ENCODE results near the gene ZNF236. TPM values are rescaled to one million over a fixed set of nuclear protein-coding genes. Genes with fewer than 3 reads are reported as not detected.

Gene ZNF236
- total RNA-seq, 1 experiment from 2014 or later, result 14.9 TPM

DNA sequence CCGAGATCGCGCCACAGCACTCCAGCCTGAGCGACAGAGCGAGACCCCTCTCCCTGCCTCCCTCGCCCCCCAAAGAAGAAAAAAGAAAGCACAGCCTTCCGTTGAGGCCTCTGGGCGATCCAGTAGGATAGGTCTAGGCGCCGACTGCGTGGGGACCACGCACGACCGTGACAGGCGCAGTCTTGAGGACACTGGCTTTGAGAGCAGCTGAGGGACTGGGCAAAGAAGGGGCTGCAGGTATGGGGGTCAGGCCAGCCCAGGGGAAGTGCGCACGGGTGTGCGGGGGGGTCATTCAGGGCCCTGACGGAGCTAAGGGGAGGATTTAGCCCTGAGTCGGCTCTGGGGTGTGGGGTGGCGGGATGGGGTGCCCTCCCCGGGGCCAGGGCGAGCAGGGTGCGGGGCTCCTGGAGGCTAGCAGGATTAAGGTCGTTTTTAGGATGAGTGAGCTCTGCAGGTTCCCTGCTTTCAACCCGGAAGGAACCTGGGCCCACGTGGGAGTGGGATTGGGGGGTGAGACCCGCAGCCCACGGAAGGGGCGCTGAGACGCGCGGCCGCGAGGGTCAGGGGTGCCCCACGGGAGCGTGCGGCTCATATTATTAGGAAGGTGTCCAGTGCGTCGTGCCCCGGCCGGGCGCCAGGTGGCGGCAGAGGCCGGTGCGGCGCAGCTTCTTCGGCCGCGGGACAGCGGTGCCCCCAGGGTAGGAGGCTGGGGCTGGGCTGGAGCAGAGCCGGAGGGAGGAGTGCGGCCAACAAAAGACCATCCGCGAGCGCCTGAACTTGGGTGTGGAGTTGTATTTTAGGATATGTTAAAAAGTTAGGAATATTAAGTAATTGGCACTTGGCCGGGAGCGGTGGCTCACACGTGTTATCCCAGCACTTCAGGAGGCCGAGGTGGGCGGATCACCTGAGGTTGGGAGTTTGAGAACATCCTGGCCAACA lies 20.5 kb upstream of the ZNF236 start:
- no peaks in the 10 kb centered on the region for H3K9me3 ChIP-seq
- Mint-ChIP-seq H3K4me3 (ENCODE audit: unreplicated experiment) (peak overlapping the region; percentile 66), H3K27ac (ENCODE audit: unreplicated experiment) (no peak overlapping the region), H3K9me3 (ENCODE audit: unreplicated experiment) (peaks cover 10% of the 10 kb centered on the region), H3K36me3 (ENCODE audit: insufficient read depth, unreplicated experiment) (no peaks in the 10 kb centered on the region), H3K4me1 (ENCODE audit: low read depth, unreplicated experiment) (peaks cover 5% of the 10 kb centered on the region), H3K27me3 (ENCODE audit: insufficient read depth, unreplicated experiment) (no peaks in the 10 kb centered on the region)
- no peaks in the 10 kb centered on the region for H3K36me3 ChIP-seq (ENCODE audit: control insufficient read depth, insufficient read depth, low read length)
- H3K4me1 ChIP-seq, result no peaks in the 10 kb centered on the region
- CTCF ChIA-PET, result interaction anchor here (0.6 to 1.6 kb wide), 5 partner anchors 14 to 299 kb away, joined by 3 to 5 read pairs (median 4); no protein-coding TSS in a partner anchor
- POLR2A ChIA-PET, result no interaction called here
- intact Hi-C loops (cut with micrococcal nuclease; ENCODE audit: unreplicated experiment), result loop anchor here (1.0 to 2.0 kb wide), 5 partner anchors 47 to 253 kb away; no protein-coding TSS in a partner anchor
- BruUV-seq (replicated peaks), result no TSS peak
- H3K4me3 ChIP-seq (ENCODE audit: low read depth, low read length), result peak overlapping the region; percentile 40
- TF ChIP-seq, protein P1, sequence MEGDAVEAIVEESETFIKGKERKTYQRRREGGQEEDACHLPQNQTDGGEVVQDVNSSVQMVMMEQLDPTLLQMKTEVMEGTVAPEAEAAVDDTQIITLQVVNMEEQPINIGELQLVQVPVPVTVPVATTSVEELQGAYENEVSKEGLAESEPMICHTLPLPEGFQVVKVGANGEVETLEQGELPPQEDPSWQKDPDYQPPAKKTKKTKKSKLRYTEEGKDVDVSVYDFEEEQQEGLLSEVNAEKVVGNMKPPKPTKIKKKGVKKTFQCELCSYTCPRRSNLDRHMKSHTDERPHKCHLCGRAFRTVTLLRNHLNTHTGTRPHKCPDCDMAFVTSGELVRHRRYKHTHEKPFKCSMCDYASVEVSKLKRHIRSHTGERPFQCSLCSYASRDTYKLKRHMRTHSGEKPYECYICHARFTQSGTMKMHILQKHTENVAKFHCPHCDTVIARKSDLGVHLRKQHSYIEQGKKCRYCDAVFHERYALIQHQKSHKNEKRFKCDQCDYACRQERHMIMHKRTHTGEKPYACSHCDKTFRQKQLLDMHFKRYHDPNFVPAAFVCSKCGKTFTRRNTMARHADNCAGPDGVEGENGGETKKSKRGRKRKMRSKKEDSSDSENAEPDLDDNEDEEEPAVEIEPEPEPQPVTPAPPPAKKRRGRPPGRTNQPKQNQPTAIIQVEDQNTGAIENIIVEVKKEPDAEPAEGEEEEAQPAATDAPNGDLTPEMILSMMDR (IDR thresholded peaks at IDR 0.05; ENCODE audit: insufficient read depth in 1 of 2, low read depth in 1 of 2, low read length in 1 of 2, severe bottlenecking in 1 of 2, unreplicated experiment in 1 of 2), result peak; percentile 72 to 73
- DNase-seq, result peak in 1 of 2 experiments; percentile 61
- H3K27me3 ChIP-seq (replicated peaks; ENCODE audit: control insufficient read depth, insufficient read depth, low read length), result no peaks in the 10 kb centered on the region

DNA sequence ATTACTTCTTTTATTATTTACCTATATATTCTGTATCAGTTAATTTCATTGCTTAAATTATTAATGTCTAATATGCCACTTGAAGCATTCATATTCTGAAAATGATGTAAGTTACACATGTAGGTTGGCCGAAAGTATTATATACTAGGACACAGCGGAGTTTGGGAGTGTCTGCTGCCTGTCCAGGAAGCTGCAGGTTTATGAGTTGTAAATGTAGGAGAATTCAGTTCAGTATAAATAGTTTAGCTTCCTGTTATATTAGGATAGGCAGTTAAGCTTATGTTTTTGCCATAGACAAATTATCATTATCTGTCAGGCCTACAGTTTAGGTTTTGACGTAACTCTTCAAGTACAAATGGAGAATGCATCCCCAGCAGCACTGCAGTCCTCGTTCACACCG lies 18.9 kb upstream of the ZNF236 start:
- TF ChIP-seq, protein P1 (IDR thresholded peaks at IDR 0.05; ENCODE audit: insufficient read depth in 1 of 2, low read depth in 1 of 2, low read length in 1 of 2, severe bottlenecking in 1 of 2, unreplicated experiment in 1 of 2), result no peak
- H3K9me3 ChIP-seq, result no peaks in the 10 kb centered on the region
- no peaks in the 10 kb centered on the region for H3K36me3 ChIP-seq (ENCODE audit: control insufficient read depth, insufficient read depth, low read length)
- Mint-ChIP-seq H3K27me3 (ENCODE audit: insufficient read depth, unreplicated experiment) (no peaks in the 10 kb centered on the region), H3K9me3 (ENCODE audit: unreplicated experiment) (peaks cover 8% of the 10 kb centered on the region), H3K27ac (ENCODE audit: unreplicated experiment) (no peak overlapping the region), H3K4me3 (ENCODE audit: unreplicated experiment) (no peak overlapping the region), H3K4me1 (ENCODE audit: low read depth, unreplicated experiment) (peaks cover 5% of the 10 kb centered on the region), H3K36me3 (ENCODE audit: insufficient read depth, unreplicated experiment) (no peaks in the 10 kb centered on the region)
- BruUV-seq (replicated peaks), result no TSS peak
- no peaks in the 10 kb centered on the region for H3K4me1 ChIP-seq
- CTCF ChIA-PET, result interaction anchor here (1.6 kb wide), 1 partner anchor 16 kb away, joined by 5 read pairs; no protein-coding TSS in a partner anchor
- POLR2A ChIA-PET, result no interaction called here
- DNase-seq, result no peak
- H3K27me3 ChIP-seq (replicated peaks; ENCODE audit: control insufficient read depth, insufficient read depth, low read length), result no peaks in the 10 kb centered on the region
- H3K4me3 ChIP-seq (ENCODE audit: low read depth, low read length), result no peak overlapping the region
- intact Hi-C loops (cut with micrococcal nuclease; ENCODE audit: unreplicated experiment), result loop anchor here (2.0 kb wide), 3 partner anchors 45 to 119 kb away; no protein-coding TSS in a partner anchor

DNA sequence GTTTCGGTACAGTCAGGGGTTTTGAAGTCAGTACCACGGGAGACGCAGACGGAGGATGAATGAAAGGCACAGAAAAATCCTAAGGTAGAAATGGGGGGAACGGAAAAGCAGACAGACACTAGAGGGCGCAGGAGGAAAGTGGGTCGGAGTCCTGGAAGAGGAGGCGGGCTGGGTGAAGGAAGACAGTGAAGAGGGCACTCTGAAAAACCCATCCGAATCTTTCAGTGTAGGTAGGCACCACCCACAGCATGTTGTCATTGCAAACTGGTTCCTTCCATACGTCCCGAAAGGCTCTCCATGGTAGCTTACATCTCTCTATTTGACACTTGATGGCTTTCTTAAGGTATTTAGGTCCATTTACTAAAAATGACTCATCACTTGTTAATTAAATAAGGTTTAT lies 18.5 kb upstream of the ZNF236 start:
- TF ChIP-seq, protein P1 (IDR thresholded peaks at IDR 0.05; ENCODE audit: insufficient read depth in 1 of 2, low read depth in 1 of 2, low read length in 1 of 2, severe bottlenecking in 1 of 2, unreplicated experiment in 1 of 2), result peak; percentile 33 to 75
- H3K27me3 Mint-ChIP-seq (ENCODE audit: insufficient read depth, unreplicated experiment), result no peaks in the 10 kb centered on the region
- peak; percentile 59 to 71 for DNase-seq
- Histone ChIP-seq H3K4me3 (ENCODE audit: low read depth, low read length) (no peak overlapping the region), H3K36me3 (ENCODE audit: control insufficient read depth, insufficient read depth, low read length) (no peaks in the 10 kb centered on the region), H3K9me3 (no peaks in the 10 kb centered on the region), H3K4me1 (no peaks in the 10 kb centered on the region), H3K27me3 (replicated peaks; ENCODE audit: control insufficient read depth, insufficient read depth, low read length) (no peaks in the 10 kb centered on the region)
- intact Hi-C loops (cut with micrococcal nuclease; ENCODE audit: unreplicated experiment), result loop anchor here (2.0 kb wide), 3 partner anchors 45 to 119 kb away; no protein-coding TSS in a partner anchor
- H3K4me3 Mint-ChIP-seq (ENCODE audit: unreplicated experiment), result no peak overlapping the region
- ChIA-PET POLR2A (no interaction called here), CTCF (no interaction called here)
- H3K27ac Mint-ChIP-seq (ENCODE audit: unreplicated experiment), result no peak overlapping the region
- H3K4me1 Mint-ChIP-seq (ENCODE audit: low read depth, unreplicated experiment), result peaks cover 5% of the 10 kb centered on the region
- peaks cover 4% of the 10 kb centered on the region for H3K9me3 Mint-ChIP-seq (ENCODE audit: unreplicated experiment)
- BruUV-seq (replicated peaks), result no TSS peak
- H3K36me3 Mint-ChIP-seq (ENCODE audit: insufficient read depth, unreplicated experiment), result no peaks in the 10 kb centered on the region
